H9 (cell line): ENCODE data around the gene OTULIN. TPM values are rescaled to one million over a fixed set of nuclear protein-coding genes. Genes with fewer than 3 reads are reported as not detected.

Experiments used
- DNase-seq: peaks from one replicate; pipeline ENCODE4 v3.0.0-alpha.2; 2017
- H2AFZ ChIP-seq: one replicate; pipeline ENCODE4 v1.6.1; 2013; ENCODE audit warnings: mild to moderate bottlenecking, low read length, control low read depth, moderate library complexity
- H2AK5ac ChIP-seq: 2 replicates; pipeline ENCODE4 v1.6.1; 2013; ENCODE audit warnings: low read length, control low read depth, mixed read lengths; ENCODE audit not compliant: insufficient read length
- H2BK120ac ChIP-seq: one replicate; pipeline ENCODE4 v1.6.1; 2013; ENCODE audit warnings: low read depth, mild to moderate bottlenecking, low read length, control low read depth, inconsistent platforms; ENCODE audit not compliant: poor library complexity, severe bottlenecking
- H2BK12ac ChIP-seq: 2 replicates; pipeline ENCODE4 v1.6.1; 2013; ENCODE audit warnings: low read length, control low read depth, mixed read lengths, low read depth; ENCODE audit not compliant: insufficient read length
- H2BK15ac ChIP-seq: 2 replicates; pipeline ENCODE4 v1.6.1; 2013; ENCODE audit warnings: low read depth, low read length, control low read depth
- H2BK20ac ChIP-seq: one replicate; pipeline ENCODE4 v1.6.1; 2013; ENCODE audit warnings: low read depth, mild to moderate bottlenecking, low read length, control low read depth, inconsistent platforms; ENCODE audit not compliant: poor library complexity, severe bottlenecking
- H2BK5ac ChIP-seq: 2 replicates; pipeline ENCODE4 v1.6.1; 2013; ENCODE audit warnings: low read length, control low read depth, mixed read lengths; ENCODE audit not compliant: insufficient read length
- H3K14ac ChIP-seq: 2 replicates; pipeline ENCODE4 v1.6.1; 2013; ENCODE audit warnings: low read length, control low read depth; ENCODE audit not compliant: insufficient read depth
- H3K18ac ChIP-seq: 2 replicates; pipeline ENCODE4 v1.6.1; 2013; ENCODE audit warnings: low read depth, mild to moderate bottlenecking, mixed read lengths, low read length, control low read depth; ENCODE audit not compliant: insufficient read length
- H3K23ac ChIP-seq: 2 replicates; pipeline ENCODE4 v1.6.1; 2013; ENCODE audit warnings: low read length, control low read depth, mixed read lengths, low read depth; ENCODE audit not compliant: insufficient read length
- H3K23me2 ChIP-seq: 2 replicates; pipeline ENCODE4 v1.6.1; 2013; ENCODE audit warnings: low read depth, mild to moderate bottlenecking, mixed read lengths, low read length, control low read depth; ENCODE audit not compliant: insufficient read length, poor library complexity, severe bottlenecking
- H3K27ac ChIP-seq: 2 replicates; pipeline ENCODE4 v1.5.1; 2013; ENCODE audit warnings: low read length, control low read depth, mixed read lengths, low read depth; ENCODE audit not compliant: insufficient read length
- H3K27me3 ChIP-seq: 2 replicates; pipeline ENCODE4 v1.6.1; 2013; ENCODE audit warnings: low read length, control low read depth, inconsistent platforms; ENCODE audit not compliant: insufficient read depth
- H3K4ac ChIP-seq: 2 replicates; pipeline ENCODE4 v1.6.1; 2013; ENCODE audit warnings: low read depth, mild to moderate bottlenecking, control low read depth, inconsistent platforms, low read length, moderate library complexity
- H3K4me1 ChIP-seq: 2 replicates; pipeline ENCODE4 v1.6.1; 2013; ENCODE audit warnings: low read length, control low read depth, inconsistent platforms; ENCODE audit not compliant: insufficient read depth
- H3K4me2 ChIP-seq: 2 replicates; pipeline ENCODE4 v1.6.1; 2013; ENCODE audit warnings: low read length, control low read depth, mixed read lengths; ENCODE audit not compliant: insufficient read length, insufficient read depth
- H3K56ac ChIP-seq: 2 replicates; pipeline ENCODE4 v1.6.1; 2013; ENCODE audit warnings: low read depth, mild to moderate bottlenecking, mixed read lengths, low read length, control low read depth; ENCODE audit not compliant: insufficient read length
- H3K79me1 ChIP-seq: 2 replicates; pipeline ENCODE4 v1.6.1; 2013; ENCODE audit warnings: low read depth, mild to moderate bottlenecking, moderate library complexity, low read length, control low read depth, inconsistent platforms; ENCODE audit not compliant: insufficient read depth, poor library complexity, severe bottlenecking
- H3K79me2 ChIP-seq: 2 replicates; pipeline ENCODE4 v1.6.1; 2013; ENCODE audit warnings: low read length, control low read depth, inconsistent platforms; ENCODE audit not compliant: insufficient read depth
- H3K9ac ChIP-seq: 2 replicates; pipeline ENCODE4 v1.6.1; 2013; ENCODE audit warnings: low read length, control low read depth, mixed read lengths; ENCODE audit not compliant: insufficient read length; ENCODE audit errors: extremely low read depth
- H3K9me3 ChIP-seq: one replicate; pipeline ENCODE4 v1.6.1; 2013; ENCODE audit warnings: low read depth, low read length, inconsistent platforms; ENCODE audit not compliant: control insufficient read depth
- H3T11ph ChIP-seq: one replicate; pipeline ENCODE4 v1.6.1; 2013; ENCODE audit warnings: mild to moderate bottlenecking, low read length, control low read depth, inconsistent platforms
- H4K20me1 ChIP-seq: one replicate; pipeline ENCODE4 v1.6.1; 2013; ENCODE audit not compliant: control insufficient read depth, insufficient read length, insufficient read depth
- H4K5ac ChIP-seq: 2 replicates; pipeline ENCODE4 v1.6.1; 2013; ENCODE audit warnings: low read depth, mild to moderate bottlenecking, mixed read lengths, low read length, control low read depth; ENCODE audit not compliant: insufficient read length
- H4K8ac ChIP-seq: replicated peaks from 2 replicates; pipeline ENCODE4 v1.6.1; 2013; ENCODE audit warnings: low read length, control low read depth, mixed read lengths, low read depth; ENCODE audit not compliant: insufficient read length
- H4K91ac ChIP-seq: 2 replicates; pipeline ENCODE4 v1.6.1; 2013; ENCODE audit warnings: low read depth, mild to moderate bottlenecking, moderate library complexity, mixed read lengths, low read length, control low read depth; ENCODE audit not compliant: insufficient read length
- H3K27ac Mint-ChIP-seq, 3 experiments: 2 replicates in 2 of 3; 3 replicates in 1 of 3; pipeline ENCODE4 v1.8.0; 2020 to 2021; ENCODE audit warnings: mixed read lengths in 3 of 3, mild to moderate bottlenecking in 1 of 3, moderate library complexity in 1 of 3
- H3K27me3 Mint-ChIP-seq: 2 replicates; pipeline ENCODE4 v1.8.0; 2021; ENCODE audit warnings: low read depth, mild to moderate bottlenecking, moderate library complexity, mixed read lengths
- H3K36me3 Mint-ChIP-seq, 3 experiments: 2 replicates in 2 of 3; 3 replicates in 1 of 3; pipeline ENCODE4 v1.8.0; 2020 to 2021; ENCODE audit warnings: low read depth in 3 of 3, mixed read lengths in 3 of 3; ENCODE audit not compliant: insufficient read depth in 1 of 3
- H3K4me1 Mint-ChIP-seq, 2 experiments: 2 replicates each; pipeline ENCODE4 v1.8.0; 2020; ENCODE audit warnings: mixed read lengths in 2 of 2
- H3K4me3 Mint-ChIP-seq, 2 experiments: 2 replicates in 1 of 2; 3 replicates in 1 of 2; pipeline ENCODE4 v1.8.0; 2020 to 2021; ENCODE audit warnings: mild to moderate bottlenecking in 2 of 2, mixed read lengths in 2 of 2, moderate library complexity in 1 of 2
- H3K9me3 Mint-ChIP-seq, 2 experiments: 2 replicates in 1 of 2; 3 replicates in 1 of 2; pipeline ENCODE4 v1.8.0; 2020; ENCODE audit warnings: mild to moderate bottlenecking in 2 of 2, mixed read lengths in 2 of 2, moderate library complexity in 1 of 2
- CTCF ChIP-seq: fragments of 200-600 bp; sonication (generic); conservative IDR thresholded peaks from 3 replicates; pipeline ENCODE4 v1.8.0; 2021; ENCODE audit warnings: antibody characterized with exemption, mild to moderate bottlenecking
- WGBS: extraction: QIAGEN DNeasy Blood & Tissue Kit; methylation state at CpG from one replicate; pipeline ENCODE4 v1.1.7; 2013; ENCODE audit warnings: missing lambda C conversion rate, low lambda C conversion rate, mixed read lengths; ENCODE audit not compliant: insufficient read length; ENCODE audit errors: extremely low coverage; 5-methylcytosine and 5-hydroxymethylcytosine counted together
- total RNA-seq: library from RNA; stranded (reverse); gene quantifications from 2 replicates; pipeline ENCODE4 v1.2.1, GENCODE V29; 2021

Gene OTULIN
- total RNA-seq, 1 experiment from 2014 or later = 35.8 TPM

- H2BK20ac ChIP-seq = no peak overlapping the region
- no peak overlapping the region for H2BK5ac ChIP-seq
- no peaks in the 10 kb centered on the region for H3K27me3 ChIP-seq
- H2AFZ ChIP-seq = no peak overlapping the region
- no peak overlapping the region for H2BK12ac ChIP-seq
- no peaks in the 10 kb centered on the region for H3K23me2 ChIP-seq
- no peak overlapping the region for H2AK5ac ChIP-seq
- H3K27ac ChIP-seq = no peak overlapping the region
- no peak for TF ChIP-seq CTCF
- no peak overlapping the region for H3K23ac ChIP-seq
- no peak overlapping the region; a peak in 1 of 7 replicates for H3K27ac Mint-ChIP-seq
- H3K4me1 ChIP-seq = peaks cover 2% of the 10 kb centered on the region; the same call in 1 of the 2 replicates
- no peak overlapping the region for H3K4me2 ChIP-seq
- H4K5ac ChIP-seq = no peak overlapping the region
- H3K36me3 Mint-ChIP-seq = no peaks in the 10 kb centered on the region; a peak in 2 of 7 replicates
- peaks cover 28 to 30% of the 10 kb centered on the region in 2 experiments for H3K4me1 Mint-ChIP-seq
- H2BK120ac ChIP-seq = no peak overlapping the region
- H3K14ac ChIP-seq = no peak overlapping the region
- H3K4ac ChIP-seq = no peak overlapping the region
- no peaks in the 10 kb centered on the region for H3K9me3 ChIP-seq
- H4K20me1 ChIP-seq = peaks cover 2% of the 10 kb centered on the region
- H4K91ac ChIP-seq = no peak overlapping the region
- H4K8ac ChIP-seq = no peak overlapping the region
- no peak overlapping the region for H3K4me3 Mint-ChIP-seq
- H3K18ac ChIP-seq = no peak overlapping the region
- no peak overlapping the region for H2BK15ac ChIP-seq
- no peaks in the 10 kb centered on the region for H3K79me1 ChIP-seq
- DNase-seq = no peak
- WGBS = no CpG with 5 or more reads among the region's 14 CpGs
- H3T11ph ChIP-seq = no peak overlapping the region
- H3K79me2 ChIP-seq = no peaks in the 10 kb centered on the region
- H3K56ac ChIP-seq = no peak overlapping the region
- H3K9me3 Mint-ChIP-seq = no peaks in the 10 kb centered on the region; a peak in 1 of 5 replicates
- no peak overlapping the region for H3K9ac ChIP-seq
- no peaks in the 10 kb centered on the region for H3K27me3 Mint-ChIP-seq
Measured at GRCh38 chr5:14745753-14746152, 81.2 kb downstream of the OTULIN start.
